ENCODE data around the gene STIM2.
A peak's percentile ranks its signal among the peaks of the same experiment; 100 is the strongest.
"Not testable (repeated sequence)": the region's sequence is repeated elsewhere in the genome, so short reads cannot be mapped to it uniquely, and the experiment has no call there.

STIM2 gene

GRCh38 chr4:26860157-26860921 lies at the start of gene STIM2:
Gene STIM2, plus strand, starts transcription at chr4:26860841.
- no peaks in the 10 kb centered on the region for H3K9me3 ChIP-seq (ENCODE audit: control insufficient read depth, low read length)
- DNase-seq (ENCODE audit: low read depth) = peak; percentile 99
- peak within 1 kb of the TSS; percentile 86 for H3K9ac ChIP-seq (ENCODE audit: low read length)
- peaks cover 43% of the 10 kb centered on the region for H3K4me1 ChIP-seq (ENCODE audit: control insufficient read depth, insufficient read depth, low read length)
- peak within 1 kb of the TSS; percentile 93 for H3K4me3 ChIP-seq (ENCODE audit: low read length)
- H3K36me3 ChIP-seq (ENCODE audit: control insufficient read depth, insufficient read depth, low read length, severe bottlenecking) = no peaks in the 10 kb centered on the region
- no peaks in the 10 kb centered on the region for H3K27me3 ChIP-seq (replicated peaks; ENCODE audit: control insufficient read depth, insufficient read depth, low read length)

- not testable (repeated sequence) for H3K9me3 ChIP-seq (ENCODE audit: control insufficient read depth, low read length); H3K27me3 ChIP-seq (replicated peaks; ENCODE audit: control insufficient read depth, insufficient read depth, low read length); DNase-seq (ENCODE audit: low read depth); H3K36me3 ChIP-seq (ENCODE audit: control insufficient read depth, insufficient read depth, low read length, severe bottlenecking); H3K4me1 ChIP-seq (ENCODE audit: control insufficient read depth, insufficient read depth, low read length); H3K4me3 ChIP-seq (ENCODE audit: low read length); H3K9ac ChIP-seq (ENCODE audit: low read length)
Observed at GRCh38 chr4:26811571-26811970, 49.1 kb upstream of the STIM2 start.

- H3K4me1 ChIP-seq (ENCODE audit: control insufficient read depth, insufficient read depth, low read length) = no peaks in the 10 kb centered on the region
- H3K9me3 ChIP-seq (ENCODE audit: control insufficient read depth, low read length) = no peaks in the 10 kb centered on the region
- DNase-seq (ENCODE audit: low read depth) = no peak
- H3K27me3 ChIP-seq (replicated peaks; ENCODE audit: control insufficient read depth, insufficient read depth, low read length) = no peaks in the 10 kb centered on the region
- no peaks in the 10 kb centered on the region for H3K36me3 ChIP-seq (ENCODE audit: control insufficient read depth, insufficient read depth, low read length, severe bottlenecking)
- no peak overlapping the region for H3K4me3 ChIP-seq (ENCODE audit: low read length)
- H3K9ac ChIP-seq (ENCODE audit: low read length) = no peak overlapping the region
Observed at GRCh38 chr4:26812049-26812714, 48.5 kb upstream of the STIM2 start.

GRCh38 chr4:26813698-26814097 lies 46.9 kb upstream of the STIM2 start:
- no peak for DNase-seq (ENCODE audit: low read depth)

DNA sequence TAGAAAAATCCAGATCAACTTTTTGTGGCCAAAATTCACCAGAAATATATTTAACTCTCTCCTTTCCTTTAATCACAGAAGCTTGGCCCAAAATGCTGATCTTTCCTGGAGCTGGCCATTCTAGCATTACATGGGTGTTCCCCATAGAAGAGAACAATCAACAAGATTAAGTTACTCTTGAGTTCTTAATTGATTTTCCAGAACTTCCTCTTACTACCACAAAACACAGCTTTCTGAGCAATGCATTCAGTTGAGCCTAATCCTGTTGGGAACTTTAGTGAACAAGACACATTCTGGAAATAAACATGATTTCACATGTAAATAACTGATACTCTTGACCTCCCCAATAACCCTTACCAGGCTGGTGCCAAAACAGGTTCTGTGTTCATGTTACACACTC lies 45.4 kb upstream of the STIM2 start:
- Histone ChIP-seq H3K9me3 (ENCODE audit: control insufficient read depth, low read length) (no peaks in the 10 kb centered on the region), H3K9ac (ENCODE audit: low read length) (no peak overlapping the region), H3K4me3 (ENCODE audit: low read length) (no peak overlapping the region), H3K4me1 (ENCODE audit: control insufficient read depth, insufficient read depth, low read length) (no peaks in the 10 kb centered on the region), H3K36me3 (ENCODE audit: control insufficient read depth, insufficient read depth, low read length, severe bottlenecking) (no peaks in the 10 kb centered on the region), H3K27me3 (replicated peaks; ENCODE audit: control insufficient read depth, insufficient read depth, low read length) (no peaks in the 10 kb centered on the region)
- no peak for DNase-seq (ENCODE audit: low read depth)

More at GRCh38 chr4:26813698-26814097, 46.9 kb upstream of the STIM2 start:
- Histone ChIP-seq H3K27me3 (replicated peaks; ENCODE audit: control insufficient read depth, insufficient read depth, low read length) (no peaks in the 10 kb centered on the region), H3K4me3 (ENCODE audit: low read length) (no peak overlapping the region), H3K9me3 (ENCODE audit: control insufficient read depth, low read length) (no peaks in the 10 kb centered on the region), H3K36me3 (ENCODE audit: control insufficient read depth, insufficient read depth, low read length, severe bottlenecking) (no peaks in the 10 kb centered on the region), H3K4me1 (ENCODE audit: control insufficient read depth, insufficient read depth, low read length) (no peaks in the 10 kb centered on the region), H3K9ac (ENCODE audit: low read length) (no peak overlapping the region)

DNA sequence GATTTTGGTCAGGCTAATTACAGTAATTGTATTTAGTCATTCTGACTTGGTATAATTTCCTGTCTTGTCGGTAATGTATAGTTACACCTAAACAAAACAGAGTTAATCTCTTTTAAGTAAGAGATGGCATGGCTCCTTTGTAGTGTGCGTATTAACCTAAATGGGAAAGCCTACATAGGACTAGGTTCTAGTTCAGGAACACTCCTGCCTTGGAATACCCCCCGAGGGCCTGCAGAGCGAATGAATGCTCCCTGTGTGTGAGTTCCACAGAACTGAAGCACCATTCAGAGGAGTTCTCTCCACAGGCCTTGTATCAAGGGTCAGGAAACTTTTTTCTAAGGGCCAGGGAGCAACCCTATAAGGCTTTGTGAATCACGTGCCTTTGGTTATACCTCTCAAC lies 44.9 kb upstream of the STIM2 start:
- no peak overlapping the region for H3K9ac ChIP-seq (ENCODE audit: low read length)
- no peak for DNase-seq (ENCODE audit: low read depth)
- H3K9me3 ChIP-seq (ENCODE audit: control insufficient read depth, low read length) = no peaks in the 10 kb centered on the region
- H3K36me3 ChIP-seq (ENCODE audit: control insufficient read depth, insufficient read depth, low read length, severe bottlenecking) = no peaks in the 10 kb centered on the region
- H3K4me1 ChIP-seq (ENCODE audit: control insufficient read depth, insufficient read depth, low read length) = no peaks in the 10 kb centered on the region
- H3K27me3 ChIP-seq (replicated peaks; ENCODE audit: control insufficient read depth, insufficient read depth, low read length) = no peaks in the 10 kb centered on the region
- no peak overlapping the region for H3K4me3 ChIP-seq (ENCODE audit: low read length)

DNA sequence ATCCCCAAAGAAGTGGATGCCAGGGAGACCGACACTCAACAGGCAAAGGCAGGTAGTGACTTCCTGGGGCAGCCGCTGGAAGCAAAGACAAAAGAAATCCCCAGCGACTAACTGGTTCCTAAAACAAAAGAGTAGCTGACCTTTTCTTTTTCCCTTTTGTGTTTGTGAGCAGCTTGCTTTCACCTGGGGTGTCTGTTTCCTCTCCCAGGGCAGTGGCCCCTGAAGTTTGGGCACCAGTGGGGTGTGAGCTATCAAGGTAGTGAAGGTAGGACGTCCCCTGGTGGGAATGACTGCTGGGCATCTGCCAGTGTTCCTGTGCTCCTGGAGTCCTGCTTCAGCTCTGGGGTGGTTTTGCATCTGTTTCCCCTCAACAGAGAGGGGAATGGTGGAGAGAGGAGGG lies 41.6 kb upstream of the STIM2 start:
- no peak overlapping the region for H3K9ac ChIP-seq (ENCODE audit: low read length)
- peaks cover 2% of the 10 kb centered on the region for H3K9me3 ChIP-seq (ENCODE audit: control insufficient read depth, low read length)
- DNase-seq (ENCODE audit: low read depth) = no peak
- H3K4me3 ChIP-seq (ENCODE audit: low read length) = no peak overlapping the region
- no peaks in the 10 kb centered on the region for H3K36me3 ChIP-seq (ENCODE audit: control insufficient read depth, insufficient read depth, low read length, severe bottlenecking)
- no peaks in the 10 kb centered on the region for H3K4me1 ChIP-seq (ENCODE audit: control insufficient read depth, insufficient read depth, low read length)
- H3K27me3 ChIP-seq (replicated peaks; ENCODE audit: control insufficient read depth, insufficient read depth, low read length) = no peaks in the 10 kb centered on the region

GRCh38 chr4:26819478-26820095 lies 41.1 kb upstream of the STIM2 start:
- DNase-seq (ENCODE audit: low read depth) = no peak
- H3K27me3 ChIP-seq (replicated peaks; ENCODE audit: control insufficient read depth, insufficient read depth, low read length) = no peaks in the 10 kb centered on the region
- H3K4me1 ChIP-seq (ENCODE audit: control insufficient read depth, insufficient read depth, low read length) = no peaks in the 10 kb centered on the region
- peaks cover 2% of the 10 kb centered on the region for H3K9me3 ChIP-seq (ENCODE audit: control insufficient read depth, low read length)
- H3K9ac ChIP-seq (ENCODE audit: low read length) = no peak overlapping the region
- H3K36me3 ChIP-seq (ENCODE audit: control insufficient read depth, insufficient read depth, low read length, severe bottlenecking) = no peaks in the 10 kb centered on the region
- H3K4me3 ChIP-seq (ENCODE audit: low read length) = no peak overlapping the region

DNA sequence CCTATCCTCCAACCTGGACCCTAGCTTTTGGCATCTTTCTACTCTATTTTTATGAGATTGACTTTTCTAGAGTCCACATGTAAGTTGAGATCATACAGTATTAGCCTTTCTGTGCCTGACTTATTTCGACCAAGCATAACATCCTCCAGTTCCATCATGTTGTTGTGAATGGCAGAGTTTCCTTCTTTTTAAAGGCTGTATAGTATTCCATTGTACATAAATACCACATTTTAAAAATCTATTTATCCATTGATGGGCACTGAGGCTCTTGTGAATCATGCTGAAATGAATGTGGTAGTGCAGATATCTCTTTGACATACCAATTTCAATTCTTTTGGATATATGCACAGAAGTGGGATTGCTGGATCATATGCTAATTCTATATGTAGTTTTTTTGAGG lies 40.3 kb upstream of the STIM2 start:
- no peak for DNase-seq (ENCODE audit: low read depth)
- no peak overlapping the region for H3K9ac ChIP-seq (ENCODE audit: low read length)
- no peaks in the 10 kb centered on the region for H3K36me3 ChIP-seq (ENCODE audit: control insufficient read depth, insufficient read depth, low read length, severe bottlenecking)
- H3K27me3 ChIP-seq (replicated peaks; ENCODE audit: control insufficient read depth, insufficient read depth, low read length) = no peaks in the 10 kb centered on the region
- peaks cover 2% of the 10 kb centered on the region for H3K9me3 ChIP-seq (ENCODE audit: control insufficient read depth, low read length)
- H3K4me3 ChIP-seq (ENCODE audit: low read length) = no peak overlapping the region
- no peaks in the 10 kb centered on the region for H3K4me1 ChIP-seq (ENCODE audit: control insufficient read depth, insufficient read depth, low read length)

GRCh38 chr4:26821031-26821430 lies 39.6 kb upstream of the STIM2 start:
- H3K27me3 ChIP-seq (replicated peaks; ENCODE audit: control insufficient read depth, insufficient read depth, low read length) = no peaks in the 10 kb centered on the region
- peaks cover 2% of the 10 kb centered on the region for H3K9me3 ChIP-seq (ENCODE audit: control insufficient read depth, low read length)
- H3K9ac ChIP-seq (ENCODE audit: low read length) = no peak overlapping the region
- H3K4me3 ChIP-seq (ENCODE audit: low read length) = no peak overlapping the region
- no peak for DNase-seq (ENCODE audit: low read depth)
- no peaks in the 10 kb centered on the region for H3K36me3 ChIP-seq (ENCODE audit: control insufficient read depth, insufficient read depth, low read length, severe bottlenecking)
- no peaks in the 10 kb centered on the region for H3K4me1 ChIP-seq (ENCODE audit: control insufficient read depth, insufficient read depth, low read length)

DNA sequence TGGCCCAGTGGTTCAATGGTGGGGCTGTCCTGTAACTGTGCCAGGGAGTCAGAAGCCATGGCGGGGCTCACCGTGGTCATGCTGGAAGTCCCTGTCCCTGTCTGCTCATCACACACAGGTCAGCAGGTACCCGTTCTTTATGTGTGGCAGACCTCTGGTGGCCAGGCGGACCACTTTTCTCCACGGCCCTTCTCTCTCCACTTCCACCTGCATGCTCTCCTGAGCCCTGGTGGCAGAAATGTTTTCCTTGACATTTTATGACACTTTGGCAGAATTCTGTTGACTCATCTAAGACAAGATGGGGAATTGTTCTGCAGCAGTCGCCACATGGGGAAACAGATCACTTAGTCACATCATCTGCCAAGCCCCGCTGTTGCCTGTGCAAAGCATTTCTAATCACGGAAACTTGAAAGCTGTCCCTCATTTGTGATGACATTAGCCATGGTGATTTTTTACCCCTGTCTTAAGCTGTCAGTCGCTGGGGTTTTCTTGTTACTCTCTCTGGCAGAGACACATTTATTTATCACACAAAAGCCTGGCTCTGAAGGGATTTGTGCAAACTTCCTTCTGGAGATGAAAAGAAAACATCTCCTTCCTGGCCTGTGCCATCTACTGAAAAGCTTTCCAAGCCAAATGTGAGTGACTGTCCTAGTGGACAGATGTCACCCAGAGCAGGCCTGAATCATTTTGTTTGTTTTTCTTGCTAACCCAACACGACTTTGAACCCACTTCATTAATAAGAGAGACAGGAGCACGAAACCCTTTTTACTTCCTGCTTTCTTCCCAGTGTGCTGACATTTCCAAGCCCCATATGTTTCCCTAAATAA lies 38.8 kb upstream of the STIM2 start:
- Histone ChIP-seq H3K4me1 (ENCODE audit: control insufficient read depth, insufficient read depth, low read length) (no peaks in the 10 kb centered on the region), H3K27me3 (replicated peaks; ENCODE audit: control insufficient read depth, insufficient read depth, low read length) (no peaks in the 10 kb centered on the region), H3K4me3 (ENCODE audit: low read length) (no peak overlapping the region), H3K9me3 (ENCODE audit: control insufficient read depth, low read length) (peaks cover 2% of the 10 kb centered on the region), H3K9ac (ENCODE audit: low read length) (no peak overlapping the region), H3K36me3 (ENCODE audit: control insufficient read depth, insufficient read depth, low read length, severe bottlenecking) (no peaks in the 10 kb centered on the region)
- DNase-seq (ENCODE audit: low read depth) = no peak

Measured in adipocyte (in vitro differentiated cells).